Measurements from ENCODE around the gene SRM. TPM values are rescaled to one million over a fixed set of nuclear protein-coding genes. Genes with fewer than 3 reads are reported as not detected.
"Not testable (repeated sequence)": the region's sequence is repeated elsewhere in the genome, so short reads cannot be mapped to it uniquely, and the experiment has no call there.

Gene SRM
- total RNA-seq, 2 experiments from 2014 or later = 72.3 to 85.0 TPM

- H3K27me3 Mint-ChIP-seq; H3K4me3 Mint-ChIP-seq; DNase-seq; POLR2A ChIA-PET; ATAC-seq (ENCODE audit: low read depth); H3K9me3 Mint-ChIP-seq; H3K27ac Mint-ChIP-seq: not testable (repeated sequence)
- H3K4me1 Mint-ChIP-seq = peaks cover 18% of the 10 kb centered on the region
- peaks cover 32% of the 10 kb centered on the region for H3K36me3 Mint-ChIP-seq
Measured at GRCh38 chr1:11073398-11073797, 13.6 kb upstream of the SRM start.

GRCh38 chr1:11072216-11072917, 12.5 kb upstream of the SRM start:
- no peaks in the 10 kb centered on the region for H3K9me3 Mint-ChIP-seq
- no peak for DNase-seq
- ATAC-seq (ENCODE audit: low read depth) = no peak
- H3K27ac Mint-ChIP-seq = no peak overlapping the region
- H3K27me3 Mint-ChIP-seq = no peaks in the 10 kb centered on the region
- H3K4me1 Mint-ChIP-seq = peaks cover 19% of the 10 kb centered on the region
- no peak overlapping the region for H3K4me3 Mint-ChIP-seq
- H3K36me3 Mint-ChIP-seq = peaks cover 32% of the 10 kb centered on the region
- POLR2A ChIA-PET = no interaction called here

- POLR2A ChIA-PET = interaction anchor here (2.9 kb wide), 1 partner anchor 11 kb away, joined by 28 read pairs; the partner anchor contains the start of gene SRM
- ATAC-seq (ENCODE audit: low read depth) (no peak), DNase-seq (no peak)
- Mint-ChIP-seq H3K9me3 (no peaks in the 10 kb centered on the region), H3K4me3 (no peak overlapping the region), H3K36me3 (peaks cover 34% of the 10 kb centered on the region), H3K27ac (peak overlapping the region; percentile 62), H3K4me1 (peaks cover 19% of the 10 kb centered on the region), H3K27me3 (no peaks in the 10 kb centered on the region)
Measured at GRCh38 chr1:11071463-11072215, 11.8 kb upstream of the SRM start.

- Mint-ChIP-seq H3K4me1 (peaks cover 19% of the 10 kb centered on the region), H3K36me3 (peaks cover 33% of the 10 kb centered on the region), H3K27ac (peak overlapping the region; percentile 62), H3K4me3 (no peak overlapping the region), H3K27me3 (no peaks in the 10 kb centered on the region), H3K9me3 (no peaks in the 10 kb centered on the region)
- POLR2A ChIA-PET = interaction anchor here (0.7 to 2.9 kb wide), 3 partner anchors 10 to 1684 kb away, joined by 4 to 28 read pairs (median 8); partner anchors contain the start of gene SRM
- no peak for DNase-seq
- no peak for ATAC-seq (ENCODE audit: low read depth)
Measured at GRCh38 chr1:11070876-11071275, 11.1 kb upstream of the SRM start.

GRCh38 chr1:11068600-11069473, 9.0 kb upstream of the SRM start:
- no peak for ATAC-seq (ENCODE audit: low read depth)
- H3K27me3 Mint-ChIP-seq = no peaks in the 10 kb centered on the region
- DNase-seq = no peak
- POLR2A ChIA-PET = interaction anchor here (1.2 to 2.9 kb wide), 2 partner anchors 8 to 39 kb away, joined by 11 to 28 read pairs; partner anchors contain the start of gene SRM
- H3K27ac Mint-ChIP-seq = peak overlapping the region; percentile 80
- no peak overlapping the region for H3K4me3 Mint-ChIP-seq
- H3K4me1 Mint-ChIP-seq = peaks cover 20% of the 10 kb centered on the region
- no peaks in the 10 kb centered on the region for H3K9me3 Mint-ChIP-seq
- peaks cover 38% of the 10 kb centered on the region for H3K36me3 Mint-ChIP-seq

GRCh38 chr1:11067716-11068599, 8.1 kb upstream of the SRM start:
- Mint-ChIP-seq H3K9me3 (no peaks in the 10 kb centered on the region), H3K27me3 (no peaks in the 10 kb centered on the region), H3K36me3 (peaks cover 38% of the 10 kb centered on the region), H3K4me1 (peaks cover 28% of the 10 kb centered on the region), H3K4me3 (no peak overlapping the region), H3K27ac (peak overlapping the region; percentile 45)
- POLR2A ChIA-PET = no interaction called here
- DNase-seq (no peak), ATAC-seq (ENCODE audit: low read depth) (no peak)

- peaks cover 34% of the 10 kb centered on the region for H3K36me3 Mint-ChIP-seq
- H3K4me3 Mint-ChIP-seq = no peak overlapping the region
- ATAC-seq (ENCODE audit: low read depth) = no peak
- peak overlapping the region; percentile 34 for H3K27ac Mint-ChIP-seq
- H3K9me3 Mint-ChIP-seq = no peaks in the 10 kb centered on the region
- H3K27me3 Mint-ChIP-seq = no peaks in the 10 kb centered on the region
- peaks cover 34% of the 10 kb centered on the region for H3K4me1 Mint-ChIP-seq
- no peak for DNase-seq
- POLR2A ChIA-PET = no interaction called here
Measured at GRCh38 chr1:11065796-11066195, 6.0 kb upstream of the SRM start.

GRCh38 chr1:11064942-11065341, 5.1 kb upstream of the SRM start:
- ATAC-seq (ENCODE audit: low read depth) (no peak), DNase-seq (no peak)
- H3K4me3 Mint-ChIP-seq = no peak overlapping the region
- H3K27ac Mint-ChIP-seq = no peak overlapping the region
- POLR2A ChIA-PET = no interaction called here
- no peaks in the 10 kb centered on the region for H3K27me3 Mint-ChIP-seq
- peaks cover 37% of the 10 kb centered on the region for H3K4me1 Mint-ChIP-seq
- no peaks in the 10 kb centered on the region for H3K9me3 Mint-ChIP-seq
- peaks cover 31% of the 10 kb centered on the region for H3K36me3 Mint-ChIP-seq

GRCh38 chr1:11063937-11064537, 4.2 kb upstream of the SRM start:
- ATAC-seq (ENCODE audit: low read depth); H3K27me3 Mint-ChIP-seq; H3K9me3 Mint-ChIP-seq; POLR2A ChIA-PET; DNase-seq; H3K4me3 Mint-ChIP-seq: not testable (repeated sequence)
- H3K36me3 Mint-ChIP-seq = peaks cover 25% of the 10 kb centered on the region
- H3K4me1 Mint-ChIP-seq = peaks cover 31% of the 10 kb centered on the region
- peak overlapping the region; percentile 94 for H3K27ac Mint-ChIP-seq

GRCh38 chr1:11062965-11063401, 3.2 kb upstream of the SRM start:
- peaks cover 19% of the 10 kb centered on the region for H3K36me3 Mint-ChIP-seq
- POLR2A ChIA-PET = interaction anchor here (0.7 to 4.2 kb wide), 3 partner anchors 7 to 50 kb away, joined by 4 to 28 read pairs (median 4); no protein-coding TSS in a partner anchor
- no peaks in the 10 kb centered on the region for H3K9me3 Mint-ChIP-seq
- DNase-seq (no peak), ATAC-seq (ENCODE audit: low read depth) (no peak)
- no peaks in the 10 kb centered on the region for H3K27me3 Mint-ChIP-seq
- peak overlapping the region; percentile 56 for H3K4me3 Mint-ChIP-seq
- peaks cover 31% of the 10 kb centered on the region for H3K4me1 Mint-ChIP-seq
- peak overlapping the region; percentile 94 for H3K27ac Mint-ChIP-seq

- no peak for ATAC-seq (ENCODE audit: low read depth)
- DNase-seq = no peak
- Mint-ChIP-seq H3K4me1 (peaks cover 33% of the 10 kb centered on the region), H3K27me3 (no peaks in the 10 kb centered on the region), H3K27ac (peak overlapping the region; percentile 94), H3K9me3 (no peaks in the 10 kb centered on the region), H3K4me3 (peak overlapping the region; percentile 91), H3K36me3 (peaks cover 21% of the 10 kb centered on the region)
- POLR2A ChIA-PET = interaction anchor here (1.3 to 4.2 kb wide), 6 partner anchors 8 to 846 kb away, joined by 4 to 28 read pairs (median 12); partner anchors contain the start of genes EXOSC10 and TARDBP
Measured at GRCh38 chr1:11061652-11062365, 2.0 kb upstream of the SRM start.

Measured in activated naive CD8-positive, alpha-beta T cell treated with anti-CD3 and anti-CD28 coated beads, Interleukin-2, amount 10 ng/mL, durations not matched to agents 7 days and 5 days (primary cell).